GM21367 (cell line): ENCODE measurements around the gene RAB11FIP4.
A peak's percentile ranks its signal among the peaks of the same experiment; 100 is the strongest.

ENCODE experiments used
- ATAC-seq: cut with Tn5 transposase; IDR thresholded peaks from one replicate; pipeline ENCODE4 v1.9.1; 2021; ENCODE audit not compliant: unreplicated experiment

RAB11FIP4 gene

GRCh38 chr17:31540602-31541307, 149.3 kb downstream of the RAB11FIP4 start:
- no peak for ATAC-seq

DNA sequence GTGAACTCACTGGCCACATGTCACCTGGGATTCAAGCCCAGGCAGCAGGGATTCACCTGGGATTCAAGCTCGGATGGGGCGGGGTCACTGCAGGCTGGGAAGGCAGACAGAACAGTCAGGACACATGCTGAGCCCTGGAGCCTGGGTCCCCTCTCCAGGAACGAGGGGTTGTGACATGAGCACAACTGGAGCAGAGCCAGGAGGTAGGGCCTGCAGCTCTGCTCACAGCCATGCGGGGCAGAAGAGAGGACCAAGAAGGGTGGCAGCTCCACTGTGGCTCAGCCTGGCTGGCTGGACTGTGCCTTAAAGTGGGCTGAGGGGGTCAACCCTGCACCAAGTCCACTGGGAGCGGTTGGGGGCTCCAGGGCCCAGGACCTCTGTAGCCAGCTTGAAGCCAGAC, 150.1 kb downstream of the RAB11FIP4 start:
- ATAC-seq: no peak

GRCh38 chr17:31544186-31544585, 152.7 kb downstream of the RAB11FIP4 start:
- no peak for ATAC-seq

GRCh38 chr17:31546650-31547049, 155.2 kb downstream of the RAB11FIP4 start:
- ATAC-seq: no peak

DNA sequence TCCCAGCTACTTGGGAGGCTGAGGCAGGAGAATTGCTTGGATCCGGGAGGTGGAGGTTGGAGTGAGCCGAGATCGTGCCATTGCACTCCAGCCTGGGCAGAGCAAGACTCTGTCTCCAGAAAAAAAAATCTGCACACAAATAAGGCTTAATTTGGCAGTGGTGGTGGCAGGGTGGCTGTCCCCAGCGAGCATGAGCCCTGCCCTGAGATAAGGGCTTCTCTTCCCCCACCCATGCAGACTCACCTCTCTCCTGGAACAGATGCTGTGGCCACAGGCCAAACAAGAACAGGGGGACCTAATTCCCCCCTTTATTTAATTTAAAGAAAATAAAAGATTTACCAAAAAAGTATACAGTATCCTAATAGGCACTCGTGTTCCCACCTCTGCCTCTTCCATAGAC, 157.2 kb downstream of the RAB11FIP4 start:
- ATAC-seq: no peak

GRCh38 chr17:31549121-31549524, 157.6 kb downstream of the RAB11FIP4 start:
- peak; percentile 4 for ATAC-seq

GRCh38 chr17:31549525-31550388, 158.3 kb downstream of the RAB11FIP4 start:
- ATAC-seq: peak; percentile 55

DNA sequence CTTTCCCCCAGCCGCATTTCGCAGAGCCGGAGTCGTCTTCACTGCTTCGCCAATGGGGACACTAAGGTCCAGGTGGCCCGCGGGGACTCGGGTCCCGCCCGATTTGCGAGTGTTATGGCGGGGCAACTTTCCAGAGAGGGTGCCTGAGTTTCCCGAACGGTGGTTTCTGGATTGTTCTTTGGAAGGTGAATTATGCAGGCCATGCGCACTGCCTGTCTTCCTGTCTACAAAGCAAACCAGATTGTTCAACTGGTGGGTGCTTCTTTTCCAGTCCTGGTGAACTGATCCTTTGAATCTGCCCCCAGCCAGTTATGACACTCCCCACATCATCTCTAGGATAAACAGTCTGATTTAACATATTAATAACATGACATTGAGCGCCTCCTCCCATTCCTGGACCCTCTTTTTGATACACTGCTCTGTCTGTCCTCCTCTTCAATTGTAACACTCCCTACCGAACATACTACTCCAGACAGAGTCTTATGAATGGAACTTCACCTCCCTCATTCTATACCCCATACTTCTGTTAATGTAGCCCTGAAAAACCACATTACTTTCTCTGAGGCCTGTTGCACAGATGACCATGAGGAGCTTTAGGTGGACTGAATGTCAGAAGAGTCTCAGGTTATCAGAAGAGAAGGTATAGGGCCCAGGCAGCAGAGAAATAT, 159.0 kb downstream of the RAB11FIP4 start:
- no peak for ATAC-seq

GRCh38 chr17:31552568-31552967, 161.1 kb downstream of the RAB11FIP4 start:
- ATAC-seq: no peak

DNA sequence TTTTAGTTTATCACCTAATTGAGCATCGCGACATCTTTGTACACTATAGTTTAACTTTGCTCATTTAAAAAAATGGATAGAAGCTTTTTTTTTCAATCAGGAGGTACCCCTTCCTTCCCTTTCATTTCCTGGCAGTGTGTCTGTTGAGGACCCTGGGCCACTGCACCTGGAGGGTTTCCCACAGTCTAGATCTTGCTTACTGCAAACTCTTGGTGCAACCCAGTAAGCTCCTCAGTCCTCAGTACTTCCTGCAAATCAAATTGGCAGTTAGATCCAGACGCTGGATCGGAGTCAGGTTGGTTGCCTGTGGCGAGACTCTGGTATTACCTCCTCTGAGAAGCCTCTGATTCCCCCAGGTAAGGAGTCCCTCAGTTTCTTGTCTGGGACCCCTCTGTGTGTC, 162.0 kb downstream of the RAB11FIP4 start:
- no peak for ATAC-seq

- no peak for ATAC-seq
These were observed 163.5 kb downstream of the RAB11FIP4 start for GRCh38 chr17:31554930-31555329.

- ATAC-seq: no peak
These were observed 165.6 kb downstream of the RAB11FIP4 start for GRCh38 chr17:31556969-31557645.

GRCh38 chr17:31558748-31559583, 167.5 kb downstream of the RAB11FIP4 start:
- ATAC-seq: peak; percentile 61

DNA sequence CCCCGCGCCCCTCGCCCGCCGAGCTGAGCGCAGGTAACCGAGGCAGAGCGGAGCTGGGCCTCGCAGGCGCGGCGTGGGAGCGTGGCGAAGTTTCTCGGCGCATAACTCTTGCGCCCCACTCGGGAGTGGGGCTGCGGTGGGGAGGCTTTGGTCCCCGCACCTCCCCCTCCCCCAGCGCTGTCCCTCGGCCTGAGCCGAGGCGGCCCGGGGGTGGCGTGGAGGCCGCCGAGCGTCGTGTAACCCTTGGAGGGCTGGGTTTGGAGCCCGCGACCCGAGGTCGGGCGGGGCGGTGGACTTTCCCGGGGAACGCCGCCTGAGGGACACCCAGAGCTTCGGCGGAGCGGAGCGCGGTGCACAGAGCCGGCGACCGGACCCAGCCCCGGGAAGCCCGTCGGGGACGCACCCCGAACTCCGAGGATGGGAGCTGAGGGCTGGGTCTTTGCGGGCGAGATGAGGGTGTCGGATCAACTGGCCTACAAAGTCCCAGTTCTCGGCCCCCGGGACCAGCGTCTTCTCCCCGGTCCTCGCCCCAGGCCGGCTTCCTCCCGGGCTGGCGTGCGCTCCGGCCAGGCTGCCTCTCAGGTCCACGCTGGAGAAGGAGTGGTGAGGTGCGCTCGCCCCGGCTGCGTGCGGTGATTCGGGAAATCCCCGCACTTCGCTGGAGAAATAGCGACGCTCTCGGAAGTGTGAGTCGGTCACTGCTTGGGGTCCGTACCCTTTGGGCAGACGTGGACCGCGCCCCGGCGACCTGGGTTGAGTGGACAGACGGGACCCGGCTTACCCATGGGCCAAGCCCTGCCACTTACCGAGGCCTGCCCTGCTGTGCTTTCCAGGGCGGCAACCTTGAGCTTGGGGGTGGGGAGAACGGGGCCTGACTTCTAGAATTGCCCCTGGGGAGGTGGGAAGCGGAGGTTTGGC, 168.4 kb downstream of the RAB11FIP4 start:
- no peak for ATAC-seq

DNA sequence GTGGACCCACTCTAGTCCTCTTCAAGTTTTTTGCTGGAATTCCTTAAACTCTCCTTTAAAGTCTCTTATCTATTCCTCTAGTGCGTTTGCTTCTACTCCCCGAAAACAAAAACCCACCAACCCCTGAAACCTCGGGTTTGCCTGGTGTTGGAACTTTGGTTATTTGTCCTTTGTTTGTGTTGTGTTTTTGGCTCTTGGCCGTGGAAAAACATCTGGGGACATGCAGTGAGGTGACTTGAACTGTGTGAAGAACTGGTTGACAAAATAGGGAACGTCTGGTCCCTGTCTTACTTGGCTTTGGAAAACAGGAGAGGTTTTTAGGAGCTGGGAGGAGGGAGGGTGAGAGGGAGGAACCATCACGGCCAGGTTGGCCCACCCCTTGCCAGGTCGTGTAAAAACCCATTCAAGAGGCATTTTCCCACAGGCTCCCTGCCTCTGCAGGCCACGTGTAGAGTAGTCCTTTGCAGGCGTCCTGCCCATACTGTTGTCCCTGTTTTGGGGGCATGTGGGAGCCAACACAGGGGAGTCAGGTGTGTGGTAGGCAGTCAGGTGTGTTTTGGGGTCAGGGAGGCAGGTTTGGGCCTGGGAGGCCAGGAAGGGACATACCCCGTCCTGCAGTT, 169.3 kb downstream of the RAB11FIP4 start:
- ATAC-seq: no peak

DNA sequence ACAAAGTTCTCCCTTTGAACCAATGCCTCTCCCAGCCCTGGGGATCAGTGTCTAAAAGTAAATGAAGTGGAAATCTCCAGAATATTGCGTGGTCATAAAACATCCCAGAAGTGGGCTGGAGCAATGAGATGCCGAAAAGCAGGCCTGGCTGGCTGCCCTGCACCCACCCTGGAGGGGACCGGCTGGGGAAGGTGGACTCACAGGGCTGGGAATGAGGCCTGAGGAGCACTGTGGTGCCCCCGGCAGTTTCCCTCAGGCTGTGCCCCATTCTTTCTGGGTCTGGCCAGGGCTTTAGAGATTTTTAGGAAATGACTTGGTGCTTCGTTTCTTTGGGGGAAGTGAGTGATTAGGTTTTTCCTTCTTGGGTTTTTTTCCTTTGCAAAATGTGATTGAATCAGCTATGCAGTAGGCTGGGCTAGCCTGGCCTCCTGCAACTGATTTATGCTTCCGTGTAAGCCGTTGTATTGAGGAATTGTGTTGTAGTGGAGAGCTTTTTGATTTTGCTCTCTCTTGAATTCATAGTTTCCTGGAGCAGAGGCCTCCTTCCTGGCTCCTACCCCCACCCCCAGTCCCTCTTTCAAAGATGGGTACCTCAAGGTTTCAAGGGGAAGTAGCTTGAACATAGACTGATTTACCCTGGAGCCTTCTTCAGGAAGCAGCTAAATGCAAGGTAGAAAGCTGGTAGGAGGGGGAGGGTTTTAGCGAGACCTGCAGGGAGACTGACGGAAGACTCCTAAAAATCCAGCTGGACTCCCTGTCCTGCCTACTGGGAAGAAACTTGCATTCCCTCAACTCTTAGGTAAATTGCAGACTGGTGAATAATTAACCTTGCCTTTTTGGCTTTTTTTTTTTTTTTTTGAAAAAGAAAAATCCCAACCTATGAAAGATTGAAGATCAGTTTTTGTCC, 170.2 kb downstream of the RAB11FIP4 start:
- no peak for ATAC-seq

DNA sequence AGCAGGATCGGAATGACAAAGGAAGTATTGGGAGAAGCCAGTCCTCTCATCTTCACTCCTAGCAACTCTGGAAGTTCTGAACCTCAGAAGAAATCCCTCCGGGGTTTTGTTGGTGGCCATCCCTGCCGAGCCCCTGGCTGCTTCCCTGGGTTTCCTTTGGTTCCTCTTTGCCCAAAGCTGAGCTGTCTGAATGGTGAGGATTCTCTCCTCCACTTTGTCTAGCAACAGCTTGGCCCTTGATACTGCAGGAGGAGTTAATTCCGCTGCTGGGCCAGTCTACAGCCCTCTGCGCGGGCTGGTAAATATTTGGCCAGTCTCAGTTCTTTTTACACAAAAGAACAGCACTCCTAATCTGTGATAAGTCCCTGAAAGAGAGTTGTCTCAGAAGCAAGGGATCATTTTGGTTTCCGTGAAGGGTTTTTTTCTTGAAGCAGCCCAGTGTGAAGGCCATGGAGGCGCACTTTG, 170.9 kb downstream of the RAB11FIP4 start:
- no peak for ATAC-seq

DNA sequence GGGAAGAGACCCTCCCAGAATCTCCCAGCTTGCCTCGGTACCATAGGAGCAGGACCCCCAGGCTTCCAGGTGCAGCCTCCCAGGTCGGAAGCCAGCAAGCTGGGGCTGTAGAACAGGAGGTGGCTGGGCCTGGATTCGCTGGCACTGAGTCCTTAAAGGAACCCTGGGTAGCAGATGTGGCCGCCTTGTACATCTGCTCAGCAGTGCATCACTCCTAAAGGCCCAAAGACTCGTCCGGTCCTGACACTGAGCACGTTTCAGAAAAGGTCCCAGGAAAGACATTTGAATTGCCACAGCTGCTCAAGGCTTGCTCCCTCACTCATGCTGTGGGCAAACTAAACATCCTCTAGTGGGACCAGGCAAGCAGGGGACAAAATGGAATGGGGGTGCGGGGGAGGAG, 172.8 kb downstream of the RAB11FIP4 start:
- ATAC-seq: no peak
